ENCODE results near the gene MINPP1. TPM values are rescaled to one million over a fixed set of nuclear protein-coding genes. Genes with fewer than 3 reads are reported as not detected.
A peak's percentile ranks its signal among the peaks of the same experiment; 100 is the strongest.

The MINPP1 gene
- total RNA-seq, 4 donors from 2014 or later, result 2.3 to 9.4 (median 6.9) TPM

DNA sequence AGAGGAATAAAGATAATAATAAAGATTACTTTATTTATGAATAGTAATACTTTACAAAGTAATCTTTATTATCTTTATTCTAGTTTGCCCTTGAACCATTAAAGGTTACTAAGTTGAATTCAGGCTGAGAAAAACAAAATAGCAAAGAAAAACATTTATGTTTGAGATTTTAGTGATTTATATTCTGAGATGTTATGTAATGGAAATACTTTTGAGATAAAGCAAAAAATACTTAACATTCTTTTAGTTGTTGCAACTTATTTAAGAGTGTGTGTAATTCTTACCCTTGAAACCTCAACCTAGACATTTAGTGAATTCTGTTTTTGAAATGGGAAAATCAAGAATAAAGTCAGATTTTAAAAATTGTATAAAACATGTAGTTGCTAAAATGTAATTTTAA, 40.0 kb downstream of the MINPP1 start:
- TF ChIP-seq, protein P1, sequence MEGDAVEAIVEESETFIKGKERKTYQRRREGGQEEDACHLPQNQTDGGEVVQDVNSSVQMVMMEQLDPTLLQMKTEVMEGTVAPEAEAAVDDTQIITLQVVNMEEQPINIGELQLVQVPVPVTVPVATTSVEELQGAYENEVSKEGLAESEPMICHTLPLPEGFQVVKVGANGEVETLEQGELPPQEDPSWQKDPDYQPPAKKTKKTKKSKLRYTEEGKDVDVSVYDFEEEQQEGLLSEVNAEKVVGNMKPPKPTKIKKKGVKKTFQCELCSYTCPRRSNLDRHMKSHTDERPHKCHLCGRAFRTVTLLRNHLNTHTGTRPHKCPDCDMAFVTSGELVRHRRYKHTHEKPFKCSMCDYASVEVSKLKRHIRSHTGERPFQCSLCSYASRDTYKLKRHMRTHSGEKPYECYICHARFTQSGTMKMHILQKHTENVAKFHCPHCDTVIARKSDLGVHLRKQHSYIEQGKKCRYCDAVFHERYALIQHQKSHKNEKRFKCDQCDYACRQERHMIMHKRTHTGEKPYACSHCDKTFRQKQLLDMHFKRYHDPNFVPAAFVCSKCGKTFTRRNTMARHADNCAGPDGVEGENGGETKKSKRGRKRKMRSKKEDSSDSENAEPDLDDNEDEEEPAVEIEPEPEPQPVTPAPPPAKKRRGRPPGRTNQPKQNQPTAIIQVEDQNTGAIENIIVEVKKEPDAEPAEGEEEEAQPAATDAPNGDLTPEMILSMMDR (IDR thresholded peaks at IDR 0.05), result no peak
- no peak for TF ChIP-seq POLR2A (IDR thresholded peaks at IDR 0.05)
- Histone ChIP-seq H3K4me3 (no peak overlapping the region), H3K4me1 (peaks cover 0 to 25% (median 0%) of the 10 kb centered on the region in 3 donors), H3K9me3 (peaks cover 0 to 12% (median 10%) of the 10 kb centered on the region in 3 donors), H3K36me3 (peaks cover 0 to 25% (median 0%) of the 10 kb centered on the region in 3 donors), H3K27ac (no peak overlapping the region), H3K27me3 (no peaks in the 10 kb centered on the region)
- no peak for DNase-seq
- intact Hi-C loops (cut with DNase I), result no loop called here

DNA sequence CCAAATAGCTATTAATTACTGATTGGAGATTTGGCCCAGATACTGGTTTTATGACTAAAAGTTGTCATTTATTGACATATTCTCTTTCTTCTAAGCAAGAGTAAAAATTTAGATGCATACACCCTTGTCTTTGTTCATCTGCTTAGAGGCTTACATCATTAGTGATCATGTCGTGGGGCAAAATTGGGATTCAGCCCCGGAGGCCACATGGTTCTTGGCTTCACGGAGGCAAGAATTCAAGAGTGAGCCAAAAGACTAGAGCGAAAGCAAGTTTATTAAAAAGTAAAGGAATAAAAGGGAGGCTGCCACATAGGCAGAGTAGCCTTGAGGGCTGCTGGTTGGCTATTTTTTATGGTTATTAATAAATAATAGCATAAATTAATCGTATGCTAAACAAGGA, 41.1 kb downstream of the MINPP1 start:
- Histone ChIP-seq H3K27ac (peak overlapping the region in 1 of 4 donors; percentile 22), H3K4me3 (no peak overlapping the region)
- WGBS, 2 donors, result 64 to 77% methylated on average over 5 of the region's 5 CpGs

DNA sequence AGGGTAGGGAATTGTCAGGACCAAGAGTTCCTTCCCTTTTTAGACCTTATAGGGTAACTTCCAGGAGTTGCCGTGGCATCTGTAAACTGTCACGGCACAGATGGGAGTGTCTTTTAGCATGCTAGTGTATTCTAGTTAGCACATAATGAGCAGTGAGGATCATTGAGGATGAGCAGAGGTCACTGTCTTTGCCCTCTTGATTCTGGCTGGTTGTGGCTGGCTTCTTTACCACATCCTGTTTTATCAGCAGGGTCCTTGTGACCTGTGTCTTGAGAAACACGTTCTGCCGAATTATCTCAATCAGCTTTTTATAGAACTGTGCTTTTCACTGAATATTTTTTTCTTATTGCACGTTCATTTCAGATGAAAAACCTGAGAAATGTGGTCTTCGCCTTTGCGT, 41.5 kb downstream of the MINPP1 start:
- 71 to 78% methylated on average over 7 of the region's 7 CpGs for WGBS, 2 donors
- peak overlapping the region in 2 of 4 donors; percentile 22 to 32 for H3K27ac ChIP-seq
- peaks cover 0 to 12% (median 10%) of the 10 kb centered on the region in 3 donors for H3K9me3 ChIP-seq
- no peak overlapping the region for H3K4me3 ChIP-seq
- no peak for DNase-seq
- H3K4me1 ChIP-seq, result peaks cover 0 to 18% (median 0%) of the 10 kb centered on the region in 3 donors
- no peaks in the 10 kb centered on the region for H3K27me3 ChIP-seq
- TF ChIP-seq, protein P1 (IDR thresholded peaks at IDR 0.05), result no peak
- TF ChIP-seq POLR2A (IDR thresholded peaks at IDR 0.05), result no peak
- intact Hi-C loops (cut with DNase I), result no loop called here
- H3K36me3 ChIP-seq, result peaks cover 0 to 25% (median 0%) of the 10 kb centered on the region in 3 donors

More for the DNA sequence above, 41.1 kb downstream of the MINPP1 start:
- Histone ChIP-seq H3K36me3 (peaks cover 0 to 25% (median 0%) of the 10 kb centered on the region in 3 donors), H3K27me3 (no peaks in the 10 kb centered on the region), H3K4me1 (peaks cover 0 to 22% (median 0%) of the 10 kb centered on the region in 3 donors), H3K9me3 (peaks cover 0 to 12% (median 10%) of the 10 kb centered on the region in 3 donors)
- TF ChIP-seq, protein P1 (IDR thresholded peaks at IDR 0.05), result no peak
- no peak for DNase-seq
- intact Hi-C loops (cut with DNase I), result no loop called here

DNA sequence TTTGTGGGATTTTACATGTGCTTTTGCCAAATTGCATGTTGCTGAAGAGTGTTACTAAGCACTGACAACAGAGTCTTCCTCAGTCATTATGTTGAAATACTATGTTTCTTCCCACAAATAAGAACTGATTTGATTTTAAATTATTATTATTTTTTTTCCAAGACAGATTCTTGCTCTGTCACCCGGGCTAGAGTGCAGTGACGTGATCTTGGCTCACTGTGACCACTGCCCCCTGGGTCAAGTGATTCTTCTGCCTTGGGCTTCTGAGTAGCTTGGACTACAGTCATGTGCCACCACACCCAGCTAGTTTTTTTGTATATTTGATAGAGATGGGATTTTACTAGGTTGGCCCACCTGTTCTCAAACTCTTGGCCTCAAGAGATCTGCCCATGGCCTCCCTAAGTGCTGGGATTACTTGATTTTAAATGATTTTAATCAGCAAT, 42.3 kb downstream of the MINPP1 start:
- no peak overlapping the region for H3K4me3 ChIP-seq
- H3K9me3 ChIP-seq, result peaks cover 0 to 12% (median 10%) of the 10 kb centered on the region in 3 donors
- 62 to 94% methylated on average over 2 of the region's 2 CpGs for WGBS, 2 donors
- peaks cover 0 to 13% (median 0%) of the 10 kb centered on the region in 3 donors for H3K4me1 ChIP-seq
- DNase-seq, result no peak
- peak overlapping the region in 2 of 4 donors; percentile 24 to 32 for H3K27ac ChIP-seq
- no peaks in the 10 kb centered on the region for H3K27me3 ChIP-seq
- no peak for TF ChIP-seq POLR2A (IDR thresholded peaks at IDR 0.05)
- TF ChIP-seq, protein P1 (IDR thresholded peaks at IDR 0.05), result no peak
- peaks cover 0 to 18% (median 0%) of the 10 kb centered on the region in 3 donors for H3K36me3 ChIP-seq
- intact Hi-C loops (cut with DNase I), result no loop called here

DNA sequence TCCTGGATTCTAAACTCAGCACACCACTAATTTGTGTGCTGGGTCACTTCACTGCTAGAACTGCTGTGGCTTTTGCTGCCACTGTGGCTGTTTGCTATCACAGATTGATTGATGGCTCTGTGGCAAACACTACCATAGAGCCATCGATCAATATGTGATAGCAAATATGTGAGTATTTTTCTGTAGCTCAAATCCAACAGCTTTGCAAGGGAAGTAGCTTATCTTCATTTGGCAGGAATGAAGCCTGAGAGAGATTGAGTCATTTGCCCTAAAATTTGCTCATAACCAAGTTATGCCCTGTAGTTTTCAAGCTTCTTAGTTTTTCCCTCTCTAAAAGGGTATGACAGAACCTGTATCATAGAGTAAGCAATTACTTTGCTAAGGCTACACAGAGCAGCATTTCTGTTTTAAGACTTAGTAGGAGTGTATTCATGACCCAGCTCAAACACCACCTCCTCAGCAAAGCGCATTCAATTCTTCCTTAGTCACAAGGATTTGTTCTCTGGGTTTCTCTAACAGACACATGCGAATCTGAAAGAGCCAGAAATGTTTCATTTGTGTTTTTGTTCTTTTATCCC, 43.1 kb downstream of the MINPP1 start:
- H3K27me3 ChIP-seq, result no peaks in the 10 kb centered on the region
- TF ChIP-seq, protein P1 (IDR thresholded peaks at IDR 0.05), result no peak
- no peak for TF ChIP-seq POLR2A (IDR thresholded peaks at IDR 0.05)
- DNase-seq, result no peak
- H3K27ac ChIP-seq, result peak overlapping the region in 2 of 4 donors; percentile 31 to 32
- H3K4me3 ChIP-seq, result no peak overlapping the region
- H3K4me1 ChIP-seq, result peaks cover 0 to 13% (median 0%) of the 10 kb centered on the region in 3 donors
- H3K36me3 ChIP-seq, result peaks cover 0 to 18% (median 0%) of the 10 kb centered on the region in 3 donors
- peaks cover 0 to 6% (median 5%) of the 10 kb centered on the region in 3 donors for H3K9me3 ChIP-seq
- 52 to 56% methylated on average over 3 of the region's 3 CpGs for WGBS, 2 donors
- intact Hi-C loops (cut with DNase I), result no loop called here
